SK-N-SH treated with all-trans-retinoic acid at 6 μM for 48 hours (cell line): Measurements from ENCODE around the gene SDR42E2.

Experiments used
- ATAC-seq: fragments of 200-7000 bp; cut with Tn5 transposase; 3 replicates; pipeline ENCODE4 v1.9.1; 2020; ENCODE audit warnings: mild to moderate bottlenecking, moderate library complexity
- ARNTL ChIP-seq: fragments of 450-650 bp; formaldehyde crosslinking; IDR thresholded peaks from 2 replicates; pipeline ENCODE4 v1.5.0; 2020; ENCODE audit warnings: low read depth, mild to moderate bottlenecking, moderate library complexity, borderline replicate concordance
- BACH2 ChIP-seq: fragments of 250-450 bp; sonication (Bioruptor Pico); IDR thresholded peaks from 2 replicates; pipeline ENCODE4 v1.9.0; 2021; ENCODE audit warnings: mild to moderate bottlenecking, borderline replicate concordance
- CSDC2 ChIP-seq: fragments of 250-450 bp; sonication (Bioruptor Pico); IDR thresholded peaks from 2 replicates; pipeline ENCODE4 v1.5.0; 2020; ENCODE audit warnings: mild to moderate bottlenecking, moderate library complexity
- ESRRG ChIP-seq: fragments of 250-450 bp; sonication (Bioruptor Pico); IDR thresholded peaks from 2 replicates; pipeline ENCODE4 v1.6.1; 2021; ENCODE audit warnings: mild to moderate bottlenecking
- GLIS3 ChIP-seq: fragments of 250-450 bp; sonication (Bioruptor Pico); IDR thresholded peaks from 2 replicates; pipeline ENCODE4 v1.5.0; 2020; ENCODE audit warnings: mild to moderate bottlenecking, moderate library complexity
- ISL1 ChIP-seq: fragments of 250-450 bp; sonication (Bioruptor Pico); IDR thresholded peaks from 2 replicates; pipeline ENCODE4 v2.1.2; 2022; ENCODE audit warnings: mild to moderate bottlenecking, moderate library complexity
- OSR1 ChIP-seq: fragments of 250-450 bp; sonication (Bioruptor Pico); IDR thresholded peaks from 2 replicates; pipeline ENCODE4 v1.8.0; 2022; ENCODE audit warnings: moderate library complexity, mild to moderate bottlenecking, inconsistent platforms
- PPARA ChIP-seq: fragments of 250-450 bp; sonication (Bioruptor Pico); IDR thresholded peaks from 2 replicates; pipeline ENCODE4 v1.5.0; 2020; ENCODE audit warnings: mild to moderate bottlenecking, borderline replicate concordance
- RARB ChIP-seq: fragments of 250-450 bp; sonication (Bioruptor Pico); IDR thresholded peaks from 2 replicates; pipeline ENCODE4 v1.8.0; 2021; ENCODE audit warnings: mild to moderate bottlenecking, moderate library complexity
- SNAI2 ChIP-seq: fragments of 250-450 bp; sonication (Bioruptor Pico); IDR thresholded peaks from 2 replicates; pipeline ENCODE4 v1.5.0; 2020; ENCODE audit warnings: mild to moderate bottlenecking, moderate library complexity
- TCF4 ChIP-seq: fragments of 250-450 bp; sonication (Bioruptor Pico); IDR thresholded peaks from 2 replicates; pipeline ENCODE4 v1.8.0; 2021; ENCODE audit warnings: mild to moderate bottlenecking, moderate library complexity, borderline replicate concordance
- TOX ChIP-seq: fragments of 250-450 bp; sonication (Bioruptor Pico); IDR thresholded peaks from 2 replicates; pipeline ENCODE4 v1.8.0; 2021; ENCODE audit warnings: mild to moderate bottlenecking, moderate library complexity, borderline replicate concordance
- ZC3H10 ChIP-seq: fragments of 250-450 bp; sonication (Bioruptor Pico); IDR thresholded peaks from 2 replicates; pipeline ENCODE4 v1.5.1; 2021; ENCODE audit warnings: mild to moderate bottlenecking, moderate library complexity
- ZFP3 ChIP-seq: fragments of 250-450 bp; sonication (Bioruptor Pico); IDR thresholded peaks from 2 replicates; pipeline ENCODE4 v1.5.0; 2020; ENCODE audit warnings: mild to moderate bottlenecking, moderate library complexity
- ZFP30 ChIP-seq: fragments of 450-650 bp; formaldehyde crosslinking; IDR thresholded peaks from 2 replicates; pipeline ENCODE4 v1.5.0; 2022; ENCODE audit warnings: mild to moderate bottlenecking, moderate library complexity
- ZNF565 ChIP-seq: fragments of 450-650 bp; formaldehyde crosslinking; conservative IDR thresholded peaks from 2 replicates; pipeline ENCODE4 v1.5.0; 2020; ENCODE audit warnings: low read depth, mild to moderate bottlenecking, moderate library complexity
- ZNF70 ChIP-seq: fragments of 450-650 bp; formaldehyde crosslinking; IDR thresholded peaks from 2 replicates; pipeline ENCODE4 v1.5.0; 2020; ENCODE audit warnings: mild to moderate bottlenecking, moderate library complexity
- ZNF8 ChIP-seq: fragments of 450-650 bp; formaldehyde crosslinking; IDR thresholded peaks from 2 replicates; pipeline ENCODE4 v1.5.0; 2020; ENCODE audit warnings: mild to moderate bottlenecking, moderate library complexity
- TF ChIP-seq, protein P1 (sequence below): fragments of 250-450 bp; sonication (Bioruptor Pico); IDR thresholded peaks from 2 replicates; pipeline ENCODE4 v1.8.0; 2020; ENCODE audit warnings: mild to moderate bottlenecking, moderate library complexity, borderline replicate concordance
- TF ChIP-seq, protein P2 (sequence below): fragments of 250-450 bp; sonication (Bioruptor Pico); IDR thresholded peaks from 2 replicates; pipeline ENCODE4 v1.8.0; 2021; ENCODE audit warnings: low read depth, mild to moderate bottlenecking, moderate library complexity, borderline replicate concordance
- TF ChIP-seq, protein P3 (sequence below): fragments of 250-450 bp; sonication (Bioruptor Pico); IDR thresholded peaks from 2 replicates; pipeline ENCODE4 v1.5.0; 2020; ENCODE audit warnings: mild to moderate bottlenecking, moderate library complexity
- TF ChIP-seq, protein P4 (sequence below): fragments of 250-450 bp; sonication (Bioruptor Pico); IDR thresholded peaks from 2 replicates; pipeline ENCODE4 v1.5.1; 2020; ENCODE audit warnings: low read depth, mild to moderate bottlenecking, moderate library complexity

The SDR42E2 gene

DNA sequence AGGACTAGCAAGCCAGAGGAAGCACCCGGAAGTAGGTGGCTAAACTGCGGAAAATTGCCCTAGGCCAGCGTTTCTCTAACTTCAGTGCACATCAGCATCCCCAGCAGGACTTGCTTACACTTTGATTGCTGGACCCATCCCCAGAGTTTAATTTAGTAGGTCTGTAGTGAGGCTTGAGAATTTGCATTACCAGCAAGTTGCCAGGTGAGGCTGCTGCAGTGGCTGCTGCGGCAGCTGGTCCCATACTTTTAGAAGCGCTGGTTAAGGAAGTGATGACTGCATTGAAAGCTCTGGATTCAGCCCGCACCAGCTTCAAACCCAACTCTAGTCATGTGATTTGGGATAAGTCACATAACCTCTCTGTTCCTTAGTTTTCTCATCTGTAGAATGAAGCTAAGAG, 48.0 kb downstream of the SDR42E2 start:
- TF ChIP-seq ZNF8 (CRISPR knock-in tag) (no peak), ZFP3 (CRISPR knock-in tag) (no peak), ZNF565 (CRISPR knock-in tag) (no peak), ESRRG (no peak), RARB (CRISPR knock-in tag) (no peak)
- TF ChIP-seq, protein P1, sequence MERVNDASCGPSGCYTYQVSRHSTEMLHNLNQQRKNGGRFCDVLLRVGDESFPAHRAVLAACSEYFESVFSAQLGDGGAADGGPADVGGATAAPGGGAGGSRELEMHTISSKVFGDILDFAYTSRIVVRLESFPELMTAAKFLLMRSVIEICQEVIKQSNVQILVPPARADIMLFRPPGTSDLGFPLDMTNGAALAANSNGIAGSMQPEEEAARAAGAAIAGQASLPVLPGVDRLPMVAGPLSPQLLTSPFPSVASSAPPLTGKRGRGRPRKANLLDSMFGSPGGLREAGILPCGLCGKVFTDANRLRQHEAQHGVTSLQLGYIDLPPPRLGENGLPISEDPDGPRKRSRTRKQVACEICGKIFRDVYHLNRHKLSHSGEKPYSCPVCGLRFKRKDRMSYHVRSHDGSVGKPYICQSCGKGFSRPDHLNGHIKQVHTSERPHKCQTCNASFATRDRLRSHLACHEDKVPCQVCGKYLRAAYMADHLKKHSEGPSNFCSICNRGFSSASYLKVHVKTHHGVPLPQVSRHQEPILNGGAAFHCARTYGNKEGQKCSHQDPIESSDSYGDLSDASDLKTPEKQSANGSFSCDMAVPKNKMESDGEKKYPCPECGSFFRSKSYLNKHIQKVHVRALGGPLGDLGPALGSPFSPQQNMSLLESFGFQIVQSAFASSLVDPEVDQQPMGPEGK: no peak
- no peak for ATAC-seq

DNA sequence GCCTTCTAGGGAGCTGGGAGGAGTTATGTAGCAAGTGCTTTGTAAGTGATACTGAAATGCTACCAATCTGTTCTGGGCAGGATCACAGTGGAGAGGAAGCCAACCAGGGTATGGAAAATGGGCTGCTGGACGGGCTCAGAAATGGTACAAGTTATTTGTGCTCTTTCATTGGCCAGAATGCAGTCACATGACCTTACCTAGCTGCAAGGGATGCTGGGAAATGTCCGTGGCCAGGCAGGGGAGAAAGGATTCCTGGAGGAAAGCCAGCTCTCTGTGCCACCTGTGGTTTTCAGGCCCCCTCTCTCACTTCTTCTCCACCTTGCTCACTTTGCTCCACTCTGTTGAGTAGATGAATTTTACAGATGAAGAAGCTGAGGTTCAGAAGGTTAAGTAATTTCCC, 48.5 kb downstream of the SDR42E2 start:
- ATAC-seq: no peak

DNA sequence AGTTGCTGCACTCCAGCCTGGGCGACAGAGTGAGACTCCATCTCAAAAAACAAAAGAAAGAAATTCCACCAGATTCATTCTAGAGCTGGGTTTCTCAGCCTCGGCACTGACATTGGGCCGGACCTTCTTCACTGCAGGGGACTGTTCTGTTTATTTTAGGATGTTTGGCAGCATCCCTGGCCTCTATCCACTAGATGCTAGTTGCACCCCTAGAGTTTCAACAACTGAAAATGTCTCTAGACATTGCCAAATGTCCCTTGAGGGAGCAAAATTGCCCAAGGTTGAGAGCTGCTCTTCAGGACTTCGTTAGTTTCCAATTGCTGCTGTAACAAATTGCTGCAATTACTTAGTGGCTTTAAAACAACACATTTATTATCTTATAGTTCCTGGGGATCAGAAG, 50.9 kb downstream of the SDR42E2 start:
- no peak for ATAC-seq
- TF ChIP-seq PPARA (CRISPR knock-in tag): no peak
- no peak for TF ChIP-seq BACH2
- no peak for TF ChIP-seq ISL1 (CRISPR knock-in tag)
- TF ChIP-seq ZFP30: no peak
- TF ChIP-seq ZNF8 (CRISPR knock-in tag): no peak
- TF ChIP-seq ARNTL (CRISPR knock-in tag): no peak
- no peak for TF ChIP-seq GLIS3 (CRISPR knock-in tag)
- no peak for TF ChIP-seq SNAI2 (CRISPR knock-in tag)
- TF ChIP-seq ZNF70 (CRISPR knock-in tag): no peak
- TF ChIP-seq, protein P2, sequence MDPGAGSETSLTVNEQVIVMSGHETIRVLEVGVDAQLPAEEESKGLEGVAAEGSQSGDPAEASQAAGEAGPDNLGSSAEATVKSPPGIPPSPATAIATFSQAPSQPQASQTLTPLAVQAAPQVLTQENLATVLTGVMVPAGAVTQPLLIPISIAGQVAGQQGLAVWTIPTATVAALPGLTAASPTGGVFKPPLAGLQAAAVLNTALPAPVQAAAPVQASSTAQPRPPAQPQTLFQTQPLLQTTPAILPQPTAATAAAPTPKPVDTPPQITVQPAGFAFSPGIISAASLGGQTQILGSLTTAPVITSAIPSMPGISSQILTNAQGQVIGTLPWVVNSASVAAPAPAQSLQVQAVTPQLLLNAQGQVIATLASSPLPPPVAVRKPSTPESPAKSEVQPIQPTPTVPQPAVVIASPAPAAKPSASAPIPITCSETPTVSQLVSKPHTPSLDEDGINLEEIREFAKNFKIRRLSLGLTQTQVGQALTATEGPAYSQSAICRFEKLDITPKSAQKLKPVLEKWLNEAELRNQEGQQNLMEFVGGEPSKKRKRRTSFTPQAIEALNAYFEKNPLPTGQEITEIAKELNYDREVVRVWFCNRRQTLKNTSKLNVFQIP (CRISPR knock-in tag): no peak
- TF ChIP-seq, protein P3, sequence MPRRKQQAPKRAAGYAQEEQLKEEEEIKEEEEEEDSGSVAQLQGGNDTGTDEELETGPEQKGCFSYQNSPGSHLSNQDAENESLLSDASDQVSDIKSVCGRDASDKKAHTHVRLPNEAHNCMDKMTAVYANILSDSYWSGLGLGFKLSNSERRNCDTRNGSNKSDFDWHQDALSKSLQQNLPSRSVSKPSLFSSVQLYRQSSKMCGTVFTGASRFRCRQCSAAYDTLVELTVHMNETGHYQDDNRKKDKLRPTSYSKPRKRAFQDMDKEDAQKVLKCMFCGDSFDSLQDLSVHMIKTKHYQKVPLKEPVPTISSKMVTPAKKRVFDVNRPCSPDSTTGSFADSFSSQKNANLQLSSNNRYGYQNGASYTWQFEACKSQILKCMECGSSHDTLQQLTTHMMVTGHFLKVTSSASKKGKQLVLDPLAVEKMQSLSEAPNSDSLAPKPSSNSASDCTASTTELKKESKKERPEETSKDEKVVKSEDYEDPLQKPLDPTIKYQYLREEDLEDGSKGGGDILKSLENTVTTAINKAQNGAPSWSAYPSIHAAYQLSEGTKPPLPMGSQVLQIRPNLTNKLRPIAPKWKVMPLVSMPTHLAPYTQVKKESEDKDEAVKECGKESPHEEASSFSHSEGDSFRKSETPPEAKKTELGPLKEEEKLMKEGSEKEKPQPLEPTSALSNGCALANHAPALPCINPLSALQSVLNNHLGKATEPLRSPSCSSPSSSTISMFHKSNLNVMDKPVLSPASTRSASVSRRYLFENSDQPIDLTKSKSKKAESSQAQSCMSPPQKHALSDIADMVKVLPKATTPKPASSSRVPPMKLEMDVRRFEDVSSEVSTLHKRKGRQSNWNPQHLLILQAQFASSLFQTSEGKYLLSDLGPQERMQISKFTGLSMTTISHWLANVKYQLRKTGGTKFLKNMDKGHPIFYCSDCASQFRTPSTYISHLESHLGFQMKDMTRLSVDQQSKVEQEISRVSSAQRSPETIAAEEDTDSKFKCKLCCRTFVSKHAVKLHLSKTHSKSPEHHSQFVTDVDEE (CRISPR knock-in tag): no peak
- TF ChIP-seq TCF4 (CRISPR knock-in tag): no peak

More for the DNA sequence above, 48.5 kb downstream of the SDR42E2 start:
- TF ChIP-seq TOX (CRISPR knock-in tag) (no peak), ISL1 (CRISPR knock-in tag) (no peak), ZNF8 (CRISPR knock-in tag) (no peak), BACH2 (no peak), CSDC2 (no peak), ARNTL (CRISPR knock-in tag) (no peak), RARB (CRISPR knock-in tag) (no peak), ZFP30 (no peak), ZNF70 (CRISPR knock-in tag) (no peak), ZC3H10 (CRISPR knock-in tag) (no peak), ZNF565 (CRISPR knock-in tag) (no peak), OSR1 (CRISPR knock-in tag) (no peak), ZFP3 (CRISPR knock-in tag) (no peak), PPARA (CRISPR knock-in tag) (no peak), ESRRG (no peak), GLIS3 (CRISPR knock-in tag) (no peak)
- TF ChIP-seq, protein P1: no peak
- TF ChIP-seq, protein P3 (CRISPR knock-in tag): no peak
- TF ChIP-seq, protein P4, sequence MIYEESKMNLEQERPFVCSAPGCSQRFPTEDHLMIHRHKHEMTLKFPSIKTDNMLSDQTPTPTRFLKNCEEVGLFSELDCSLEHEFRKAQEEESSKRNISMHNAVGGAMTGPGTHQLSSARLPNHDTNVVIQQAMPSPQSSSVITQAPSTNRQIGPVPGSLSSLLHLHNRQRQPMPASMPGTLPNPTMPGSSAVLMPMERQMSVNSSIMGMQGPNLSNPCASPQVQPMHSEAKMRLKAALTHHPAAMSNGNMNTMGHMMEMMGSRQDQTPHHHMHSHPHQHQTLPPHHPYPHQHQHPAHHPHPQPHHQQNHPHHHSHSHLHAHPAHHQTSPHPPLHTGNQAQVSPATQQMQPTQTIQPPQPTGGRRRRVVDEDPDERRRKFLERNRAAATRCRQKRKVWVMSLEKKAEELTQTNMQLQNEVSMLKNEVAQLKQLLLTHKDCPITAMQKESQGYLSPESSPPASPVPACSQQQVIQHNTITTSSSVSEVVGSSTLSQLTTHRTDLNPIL: no peak
